SIG-M5 (cell line): ENCODE data around the gene ZC3H18.

ENCODE experiments used
- DNase-seq: peaks from one replicate; lab custom pipeline; 2025; lab: John Stamatoyannopoulos, UW

The ZC3H18 gene

GRCh38 chr16:88569985-88570690, at the start of gene ZC3H18:
TSS of gene ZC3H18 (plus strand) at chr16:88570403. CDS start at chr16:88577124, 6,721 bp downstream.
- peak; percentile 4 for DNase-seq

GRCh38 chr16:88521674-88522073, 48.5 kb upstream of the ZC3H18 start:
- no peak for DNase-seq

GRCh38 chr16:88522276-88522949, 47.8 kb upstream of the ZC3H18 start:
- DNase-seq, result no peak

GRCh38 chr16:88523309-88524161, 46.7 kb upstream of the ZC3H18 start:
- DNase-seq, result no peak

GRCh38 chr16:88524274-88524972, 45.8 kb upstream of the ZC3H18 start:
- no peak for DNase-seq

- no peak for DNase-seq
These were observed 45.1 kb upstream of the ZC3H18 start for GRCh38 chr16:88524973-88525662.

GRCh38 chr16:88525663-88525990, 44.6 kb upstream of the ZC3H18 start:
- DNase-seq, result no peak

- no peak for DNase-seq
These were observed 43.9 kb upstream of the ZC3H18 start for GRCh38 chr16:88526008-88526905.

GRCh38 chr16:88526906-88527185, 43.4 kb upstream of the ZC3H18 start:
- no peak for DNase-seq

GRCh38 chr16:88527186-88527936, 42.8 kb upstream of the ZC3H18 start:
- no peak for DNase-seq

GRCh38 chr16:88527937-88528743, 42.1 kb upstream of the ZC3H18 start:
- DNase-seq, result no peak

- DNase-seq, result no peak
These were observed 41.3 kb upstream of the ZC3H18 start for GRCh38 chr16:88528902-88529318.

- DNase-seq, result no peak
These were observed 40.6 kb upstream of the ZC3H18 start for GRCh38 chr16:88529596-88529995.

- DNase-seq, result no peak
These were observed 39.9 kb upstream of the ZC3H18 start for GRCh38 chr16:88530051-88530857.

- DNase-seq, result no peak
These were observed 39.4 kb upstream of the ZC3H18 start for GRCh38 chr16:88530858-88531203.

- no peak for DNase-seq
These were observed 38.9 kb upstream of the ZC3H18 start for GRCh38 chr16:88531346-88531745.

- DNase-seq, result no peak
These were observed 38.2 kb upstream of the ZC3H18 start for GRCh38 chr16:88531931-88532433.
